ENCODE data around the gene DMP1. TPM values are rescaled to one million over a fixed set of nuclear protein-coding genes. Genes with fewer than 3 reads are reported as not detected.

Gene DMP1
- total and polyA plus RNA-seq, 2 donors from 2014 or later = not detected

DNA sequence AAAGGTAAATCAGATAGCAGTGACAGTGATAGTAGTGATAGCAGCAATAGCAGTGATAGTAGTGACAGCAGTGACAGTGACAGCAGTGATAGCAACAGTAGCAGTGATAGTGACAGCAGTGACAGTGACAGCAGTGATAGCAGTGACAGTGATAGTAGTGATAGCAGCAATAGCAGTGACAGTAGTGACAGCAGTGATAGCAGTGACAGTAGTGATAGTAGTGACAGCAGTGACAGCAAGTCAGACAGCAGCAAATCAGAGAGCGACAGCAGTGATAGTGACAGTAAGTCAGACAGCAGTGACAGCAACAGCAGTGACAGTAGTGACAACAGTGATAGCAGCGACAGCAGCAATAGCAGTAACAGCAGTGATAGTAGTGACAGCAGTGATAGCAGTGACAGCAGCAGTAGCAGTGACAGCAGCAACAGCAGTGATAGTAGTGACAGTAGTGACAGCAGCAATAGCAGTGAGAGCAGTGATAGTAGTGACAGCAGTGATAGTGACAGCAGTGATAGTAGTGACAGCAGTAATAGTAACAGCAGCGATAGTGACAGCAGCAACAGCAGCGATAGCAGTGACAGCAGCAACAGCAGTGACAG, 35.7 kb upstream of the DMP1 start:
- H3K36me3 ChIP-seq (ENCODE audit: control insufficient read depth in 2 of 3, insufficient read depth in 3 of 3, low read length in 3 of 3) = no peaks in the 10 kb centered on the region
- FAIRE-seq (no peak), DNase-seq (no peak)
- no peaks in the 10 kb centered on the region for H3K4me1 ChIP-seq (ENCODE audit: control insufficient read depth in 2 of 3, insufficient read depth in 2 of 3, low read depth in 1 of 3, low read length in 3 of 3)
- no peak for TF ChIP-seq CTCF (IDR thresholded peaks at IDR 0.05; ENCODE audit: borderline replicate concordance, extremely low read depth, insufficient read depth)
- intact Hi-C loops (cut with DNase I) = no loop called here
- no peak overlapping the region for H3K27ac ChIP-seq (ENCODE audit: low read depth in 2 of 2, low read length in 2 of 2)
- no peaks in the 10 kb centered on the region for H3K9me3 ChIP-seq (ENCODE audit: control insufficient read depth in 2 of 3, insufficient read depth in 1 of 3, low read length in 3 of 3)
- H3K9ac ChIP-seq (ENCODE audit: low read length in 3 of 3) = no peak overlapping the region
- no peak overlapping the region for H3K4me3 ChIP-seq (ENCODE audit: low read length in 3 of 3)
- no peaks in the 10 kb centered on the region for H3K27me3 ChIP-seq (ENCODE audit: control insufficient read depth, insufficient read depth, low read length)

GRCh38 chr4:87616268-87616667, 33.8 kb upstream of the DMP1 start:
- no peak overlapping the region for H3K9ac ChIP-seq (ENCODE audit: low read length in 3 of 3)
- H3K4me1 ChIP-seq (ENCODE audit: control insufficient read depth in 2 of 3, insufficient read depth in 2 of 3, low read depth in 1 of 3, low read length in 3 of 3) = no peaks in the 10 kb centered on the region
- no peaks in the 10 kb centered on the region for H3K9me3 ChIP-seq (ENCODE audit: control insufficient read depth in 2 of 3, insufficient read depth in 1 of 3, low read length in 3 of 3)
- no peaks in the 10 kb centered on the region for H3K27me3 ChIP-seq (ENCODE audit: control insufficient read depth, insufficient read depth, low read length)
- intact Hi-C loops (cut with DNase I) = no loop called here
- TF ChIP-seq CTCF (IDR thresholded peaks at IDR 0.05; ENCODE audit: borderline replicate concordance, extremely low read depth, insufficient read depth) = no peak
- no peak for FAIRE-seq
- no peak overlapping the region for H3K4me3 ChIP-seq (ENCODE audit: low read length in 3 of 3)
- no peaks in the 10 kb centered on the region for H3K36me3 ChIP-seq (ENCODE audit: control insufficient read depth in 2 of 3, insufficient read depth in 3 of 3, low read length in 3 of 3)
- no peak overlapping the region for H3K27ac ChIP-seq (ENCODE audit: low read depth in 2 of 2, low read length in 2 of 2)
- DNase-seq = no peak

DNA sequence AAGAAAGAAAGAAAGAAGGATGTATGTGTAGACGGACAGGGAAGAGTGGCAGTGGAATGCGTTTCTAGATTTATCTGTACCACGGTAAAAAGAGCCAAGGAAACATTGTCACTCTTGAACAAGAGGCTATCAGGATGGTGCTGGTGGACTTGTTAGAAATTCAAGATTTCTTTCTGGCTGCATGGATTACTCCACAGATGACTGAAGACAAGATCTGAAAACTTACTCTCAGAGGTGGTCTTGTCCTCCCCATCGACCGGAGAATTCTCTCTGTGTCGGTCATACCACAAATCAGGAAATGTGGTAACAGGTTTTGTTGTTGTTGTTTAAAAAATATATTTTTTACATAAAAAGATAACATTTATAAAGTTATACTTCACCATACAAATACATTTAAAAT, 30.0 kb upstream of the DMP1 start:
- Histone ChIP-seq H3K9me3 (ENCODE audit: control insufficient read depth in 2 of 3, insufficient read depth in 1 of 3, low read length in 3 of 3) (no peaks in the 10 kb centered on the region), H3K27ac (ENCODE audit: low read depth in 2 of 2, low read length in 2 of 2) (no peak overlapping the region), H3K4me1 (ENCODE audit: control insufficient read depth in 2 of 3, insufficient read depth in 2 of 3, low read depth in 1 of 3, low read length in 3 of 3) (no peaks in the 10 kb centered on the region), H3K36me3 (ENCODE audit: control insufficient read depth in 2 of 3, insufficient read depth in 3 of 3, low read length in 3 of 3) (no peaks in the 10 kb centered on the region), H3K4me3 (ENCODE audit: low read length in 3 of 3) (no peak overlapping the region), H3K27me3 (ENCODE audit: control insufficient read depth, insufficient read depth, low read length) (no peaks in the 10 kb centered on the region), H3K9ac (ENCODE audit: low read length in 3 of 3) (no peak overlapping the region)
- FAIRE-seq (no peak), DNase-seq (no peak)
- intact Hi-C loops (cut with DNase I) = no loop called here
- no peak for TF ChIP-seq CTCF (IDR thresholded peaks at IDR 0.05; ENCODE audit: borderline replicate concordance, extremely low read depth, insufficient read depth)

DNA sequence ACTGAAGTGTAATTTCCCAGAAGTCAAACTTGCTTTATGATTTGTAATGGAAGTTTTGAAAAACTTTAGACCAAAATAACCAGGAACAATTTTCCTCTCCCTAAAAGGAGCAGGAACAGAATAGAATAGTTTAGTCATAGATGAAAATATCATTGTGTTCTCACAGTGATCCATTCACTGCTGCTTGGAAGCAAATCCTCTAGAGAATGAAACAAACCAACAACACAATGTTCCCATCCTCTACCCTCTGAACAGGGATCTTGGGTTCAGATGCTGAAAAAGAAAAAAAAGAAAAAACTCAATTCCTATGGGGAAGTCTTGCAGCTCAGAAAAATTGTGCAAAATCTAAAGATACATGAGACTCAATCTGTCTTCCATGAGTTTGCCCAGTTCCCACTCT, 29.6 kb upstream of the DMP1 start:
- DNase-seq (no peak), FAIRE-seq (no peak)
- no peak for TF ChIP-seq CTCF (IDR thresholded peaks at IDR 0.05; ENCODE audit: borderline replicate concordance, extremely low read depth, insufficient read depth)
- intact Hi-C loops (cut with DNase I) = no loop called here
- Histone ChIP-seq H3K9ac (ENCODE audit: low read length in 3 of 3) (no peak overlapping the region), H3K36me3 (ENCODE audit: control insufficient read depth in 2 of 3, insufficient read depth in 3 of 3, low read length in 3 of 3) (no peaks in the 10 kb centered on the region), H3K9me3 (ENCODE audit: control insufficient read depth in 2 of 3, insufficient read depth in 1 of 3, low read length in 3 of 3) (no peaks in the 10 kb centered on the region), H3K4me3 (ENCODE audit: low read length in 3 of 3) (no peak overlapping the region), H3K27me3 (ENCODE audit: control insufficient read depth, insufficient read depth, low read length) (no peaks in the 10 kb centered on the region), H3K4me1 (ENCODE audit: control insufficient read depth in 2 of 3, insufficient read depth in 2 of 3, low read depth in 1 of 3, low read length in 3 of 3) (no peaks in the 10 kb centered on the region), H3K27ac (ENCODE audit: low read depth in 2 of 2, low read length in 2 of 2) (no peak overlapping the region)
